T47D (cell line): ENCODE data around the gene COQ5.
A peak's percentile ranks its signal among the peaks of the same experiment; 100 is the strongest.
"Not testable (repeated sequence)": the region's sequence is repeated elsewhere in the genome, so short reads cannot be mapped to it uniquely, and the experiment has no call there.

Source experiments
- DNase-seq, 2 experiments: peaks; one replicate each; pipeline versions ENCODE4 v3.0.0 to v3.0.0-alpha.2; 2011 to 2012; ENCODE audit warnings: low read depth in 1 of 2, low spot score in 1 of 2
- JUND ChIP-seq: IDR thresholded peaks from 2 replicates; pipeline ENCODE4 v1.6.1; 2012; ENCODE audit warnings: low read depth
- in situ Hi-C: cut with HindIII; loops from 2 replicates; pipeline ENCODE4 v1.10.0; 2016; ENCODE audit warnings: low sequenced_read_pairs, low pct_unique_long_range_greater_than_20kb

Gene COQ5

GRCh38 chr12:120538281-120539156, 9.6 kb upstream of the COQ5 start:
- no peak for TF ChIP-seq JUND

DNA sequence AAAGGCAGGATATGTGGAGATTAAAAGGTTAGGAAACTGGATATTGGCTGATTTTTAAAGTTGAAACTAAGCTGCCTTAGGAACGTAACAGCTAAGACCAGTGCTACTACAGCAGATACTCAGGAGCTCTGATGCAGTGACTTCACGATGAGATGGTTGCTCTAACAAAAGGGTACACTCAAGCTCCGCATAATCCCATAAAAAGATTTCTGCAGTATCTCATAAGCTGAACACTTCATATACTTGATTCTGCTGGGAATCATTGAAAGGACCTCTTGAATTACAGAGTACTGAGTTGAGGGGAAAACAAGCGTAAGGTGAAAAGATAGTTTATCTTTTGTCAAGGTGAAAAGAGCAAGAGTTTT, 8.9 kb upstream of the COQ5 start:
- no peak for DNase-seq
- in situ Hi-C loops = no loop called here
- TF ChIP-seq JUND = no peak

More at GRCh38 chr12:120538281-120539156, 9.6 kb upstream of the COQ5 start:
- peak in 1 of 2 experiments; percentile 65 for DNase-seq
- in situ Hi-C loops = no loop called here

- in situ Hi-C loops = no loop called here
- no peak for TF ChIP-seq JUND
- DNase-seq = peak; percentile 61 to 62
Observed at GRCh38 chr12:120536064-120536791, 7.3 kb upstream of the COQ5 start.

- DNase-seq = peak; percentile 43 to 47
- no peak for TF ChIP-seq JUND
- in situ Hi-C loops = no loop called here
Observed at GRCh38 chr12:120534703-120535655, 6.0 kb upstream of the COQ5 start.

DNA sequence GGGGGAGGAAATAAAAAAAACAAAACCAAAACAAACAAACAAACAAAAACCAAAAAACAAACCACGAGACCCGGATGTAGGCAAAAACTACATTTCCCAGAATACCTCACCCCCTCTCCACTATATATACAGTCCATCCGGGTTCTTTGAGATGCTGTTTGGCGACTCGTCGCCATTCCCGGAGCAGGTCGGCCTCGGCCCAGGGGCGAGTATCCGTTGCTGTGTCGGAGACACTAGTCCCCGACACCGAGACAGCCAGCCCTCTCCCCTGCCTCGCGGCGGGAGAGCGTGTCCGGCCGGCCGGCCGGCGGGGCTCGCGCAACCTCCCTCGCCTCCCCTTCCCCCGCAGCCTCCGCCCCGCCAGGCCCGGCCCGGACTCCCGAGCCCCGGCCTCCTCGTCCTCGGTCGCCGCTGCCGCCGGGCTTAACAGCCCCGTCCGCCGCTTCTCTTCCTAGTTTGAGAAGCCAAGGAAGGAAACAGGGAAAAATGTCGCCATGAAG, 5.3 kb upstream of the COQ5 start, which contains the start of gene RNF10:
TSS of gene RNF10 (plus strand) at position 154 of the 500 bp plus-strand sequence. CDS start 456 bp downstream, outside the sequence.
- no peak for TF ChIP-seq JUND
- in situ Hi-C loops = no loop called here
- peak; percentile 93 to 98 for DNase-seq

DNA sequence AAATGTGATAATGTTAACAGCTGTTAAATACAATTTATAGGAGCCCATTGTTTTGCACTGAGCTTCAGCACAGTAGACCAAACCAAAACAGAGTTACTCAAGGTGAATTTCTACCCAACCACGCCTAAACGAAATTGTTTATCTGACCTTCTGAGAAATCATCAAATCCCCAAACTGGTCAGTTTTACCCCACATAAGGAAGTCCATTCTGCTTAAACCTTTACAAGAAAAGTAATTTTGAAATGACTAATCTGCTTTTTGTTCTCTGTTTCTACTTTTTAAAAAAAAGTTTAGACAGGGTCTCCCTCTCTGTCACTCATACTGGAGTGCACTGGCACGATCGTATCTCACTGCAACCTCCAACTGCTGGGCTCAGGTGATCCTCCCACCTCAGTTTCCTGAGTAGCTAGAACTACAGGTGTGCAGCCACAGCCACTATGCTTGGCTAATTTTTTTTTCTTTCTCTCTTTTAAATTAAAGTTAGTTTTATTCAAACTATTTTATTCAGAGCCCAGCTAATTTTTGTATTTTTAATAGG, 3.8 kb upstream of the COQ5 start:
- no peak for DNase-seq
- TF ChIP-seq JUND = no peak
- in situ Hi-C loops = no loop called here

DNA sequence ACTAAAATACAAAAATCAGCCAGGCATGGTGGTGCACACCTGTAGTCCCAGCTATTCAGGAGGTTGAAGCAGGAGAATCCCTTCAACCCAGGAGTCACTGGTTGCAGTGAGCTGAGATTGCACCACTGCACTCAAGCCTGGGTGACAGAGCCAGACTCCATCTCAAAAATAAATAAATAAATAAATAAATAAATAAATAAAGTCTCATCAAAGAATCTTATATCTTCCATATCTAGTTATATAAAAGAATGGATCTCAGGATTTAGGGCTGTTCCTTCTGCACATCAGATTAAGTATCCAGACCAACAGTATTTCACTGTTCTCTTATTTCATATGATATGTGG, 1.4 kb upstream of the COQ5 start:
- in situ Hi-C loops, DNase-seq: not testable (repeated sequence)

DNA sequence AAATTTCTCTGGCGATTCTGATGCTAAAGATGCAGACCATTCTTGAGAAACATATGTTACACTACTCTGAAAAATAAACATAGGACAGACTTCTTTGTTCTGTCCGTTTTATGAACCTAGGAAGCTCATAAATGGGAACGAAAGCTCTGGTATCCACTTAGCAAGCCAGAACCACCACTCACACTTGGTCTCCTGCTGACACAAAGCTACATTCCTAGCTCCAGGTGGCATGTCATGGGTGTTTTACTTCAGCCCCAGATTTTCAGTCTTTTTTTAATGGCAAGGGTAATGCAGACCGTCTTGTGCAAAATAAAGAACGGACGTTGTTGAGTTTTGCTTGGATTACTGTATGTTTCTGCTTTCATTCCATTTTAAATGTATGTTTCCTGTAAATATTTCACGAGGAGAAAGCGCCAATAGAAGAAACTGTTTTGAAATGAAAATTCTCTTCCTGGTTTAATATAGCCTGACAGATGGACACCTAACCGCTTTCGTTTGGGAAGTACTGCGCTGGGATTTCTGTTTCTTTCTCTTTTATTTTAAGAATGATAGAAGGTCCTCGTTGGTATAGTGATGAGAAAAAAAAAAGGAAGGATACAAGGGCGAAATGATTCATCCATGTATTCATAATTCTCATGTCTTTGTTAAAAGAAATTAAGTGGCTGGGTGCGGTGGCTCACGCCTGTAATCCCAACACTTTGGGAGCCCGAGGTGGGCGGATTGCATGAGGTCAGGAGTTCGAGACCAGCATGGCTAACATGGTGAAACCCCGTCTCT, 871 bp upstream of the COQ5 start:
- in situ Hi-C loops = no loop called here
- DNase-seq = peak; percentile 69 to 86
- no peak for TF ChIP-seq JUND

DNA sequence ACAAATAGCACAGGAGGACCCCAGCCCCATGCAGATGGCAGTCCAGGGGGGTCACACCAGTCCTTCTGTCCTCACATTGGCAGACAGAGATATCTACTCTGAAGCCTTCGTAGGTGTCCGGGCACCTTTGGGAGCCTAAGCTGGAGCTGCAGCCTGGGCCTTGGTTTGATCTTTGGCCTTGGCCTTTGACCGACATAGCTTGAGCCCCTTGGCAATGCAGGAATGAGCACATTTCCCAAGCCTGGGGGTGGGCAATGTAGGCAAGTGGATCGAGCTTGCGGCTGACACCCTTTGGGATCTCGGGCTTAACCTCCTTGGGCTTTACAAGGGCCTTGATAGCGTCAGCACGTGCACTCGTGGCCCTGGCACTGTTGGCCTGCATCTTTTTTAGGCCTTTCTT, 6.4 kb downstream of the COQ5 start:
- TF ChIP-seq JUND = no peak
- in situ Hi-C loops = no loop called here
- no peak for DNase-seq

GRCh38 chr12:120519324-120519723, 9.6 kb downstream of the COQ5 start:
- DNase-seq, in situ Hi-C loops: not testable (repeated sequence)

GRCh38 chr12:120515496-120515895, 13.5 kb downstream of the COQ5 start:
- no peak for DNase-seq
- no peak for TF ChIP-seq JUND
- in situ Hi-C loops = no loop called here
